A549 (cell line): ENCODE measurements around the gene NAV2.

Experiments used
- CTCF ChIP-seq: fragments of >200 bp; sonication (Bioruptor Twin); formaldehyde crosslinking; IDR thresholded peaks from 3 replicates; pipeline ENCODE4 v1.5.1; 2016
- EHMT2 ChIP-seq: fragments of 200-600 bp; sonication (generic); IDR thresholded peaks from 2 replicates; pipeline ENCODE4 v1.6.1; 2016; ENCODE audit warnings: antibody characterized with exemption, low read depth, mild to moderate bottlenecking, moderate library complexity
- EP300 ChIP-seq, 2 experiments: fragments of >200 bp; sonication (Bioruptor Twin); formaldehyde crosslinking; IDR thresholded peaks; 2 replicates in 1 of 2; 3 replicates in 1 of 2; pipeline ENCODE4 v1.6.1; 2016 to 2017
- FOSB ChIP-seq: fragments of 250-450 bp; sonication (Bioruptor Pico); IDR thresholded peaks from 2 replicates; pipeline ENCODE4 v1.5.0; 2020; ENCODE audit warnings: mild to moderate bottlenecking, moderate library complexity
- HEYL ChIP-seq: fragments of 250-450 bp; sonication (Bioruptor Pico); IDR thresholded peaks from 2 replicates; pipeline ENCODE4 v1.8.0; 2021; ENCODE audit warnings: mild to moderate bottlenecking, moderate library complexity
- MAZ ChIP-seq: fragments of 150-350 bp; IDR thresholded peaks from 2 replicates; pipeline ENCODE4 v1.6.1; 2014; ENCODE audit warnings: antibody characterized with exemption, low read depth, low read length, borderline replicate concordance
- MYC ChIP-seq: IDR thresholded peaks from 2 replicates; pipeline ENCODE4 v1.6.1; 2012; ENCODE audit warnings: mild to moderate bottlenecking, inconsistent platforms, low read length, improper control_type of control experiment, borderline replicate concordance
- NPAS2 ChIP-seq: fragments of 250-450 bp; sonication (Bioruptor Pico); IDR thresholded peaks from 2 replicates; pipeline ENCODE4 v1.8.0; 2022; ENCODE audit warnings: mild to moderate bottlenecking, moderate library complexity, borderline replicate concordance
- POLR2A ChIP-seq: IDR thresholded peaks from 2 replicates; pipeline ENCODE4 v1.6.1; 2012; ENCODE audit warnings: mild to moderate bottlenecking, low read length
- SREBF2 ChIP-seq: fragments of 450-650 bp; IDR thresholded peaks from 2 replicates; pipeline ENCODE4 v1.6.1; 2014; ENCODE audit warnings: mild to moderate bottlenecking, moderate library complexity
- USF2 ChIP-seq: fragments of 450-650 bp; IDR thresholded peaks from 2 replicates; pipeline ENCODE4 v1.6.1; 2014; ENCODE audit warnings: antibody characterized with exemption
- ZFP36 ChIP-seq: fragments of 450-650 bp; IDR thresholded peaks from 2 replicates; pipeline ENCODE4 v1.6.1; 2014; ENCODE audit warnings: borderline replicate concordance; ENCODE audit not compliant: partially characterized antibody
- ZSCAN20 ChIP-seq: fragments of 250-450 bp; sonication (Bioruptor Pico); IDR thresholded peaks from 2 replicates; pipeline ENCODE4 v1.8.0; 2022; ENCODE audit warnings: mild to moderate bottlenecking, moderate library complexity

DNA sequence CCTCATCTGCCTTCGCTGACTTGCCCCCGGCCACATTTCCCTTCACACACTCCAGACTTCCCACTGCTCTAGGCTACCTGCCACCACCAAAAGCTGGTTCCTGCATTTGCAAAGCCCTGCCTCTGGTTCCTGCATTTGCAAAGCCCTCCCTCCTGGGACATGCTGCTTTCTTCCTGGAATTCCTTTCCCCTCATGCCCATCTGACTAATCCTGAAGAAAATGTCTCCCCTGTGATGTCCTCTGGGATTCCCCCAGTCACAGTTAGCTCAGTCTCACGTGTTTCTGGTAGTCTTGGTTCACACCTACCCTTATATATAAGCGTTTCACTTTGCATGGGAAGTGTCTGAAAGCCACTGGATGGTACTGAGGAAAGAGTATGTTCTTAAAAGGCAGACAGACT is 240.7 kb downstream of the NAV2 start:
- no peak for TF ChIP-seq CTCF
- no peak for TF ChIP-seq HEYL (CRISPR knock-in tag)
- TF ChIP-seq USF2 = no peak
- no peak for TF ChIP-seq NPAS2 (CRISPR knock-in tag)
- no peak for TF ChIP-seq SREBF2
- no peak for TF ChIP-seq POLR2A
- TF ChIP-seq MYC = no peak
- no peak for TF ChIP-seq EHMT2
- no peak for TF ChIP-seq ZSCAN20 (CRISPR knock-in tag)
- peak; percentile 2 for TF ChIP-seq ZFP36
- no peak for TF ChIP-seq FOSB (CRISPR knock-in tag)
- no peak for TF ChIP-seq MAZ
- no peak for TF ChIP-seq EP300 (IDR thresholded peaks at IDR 0.05)
